ENCODE measurements around the gene HSD17B12.

DNA sequence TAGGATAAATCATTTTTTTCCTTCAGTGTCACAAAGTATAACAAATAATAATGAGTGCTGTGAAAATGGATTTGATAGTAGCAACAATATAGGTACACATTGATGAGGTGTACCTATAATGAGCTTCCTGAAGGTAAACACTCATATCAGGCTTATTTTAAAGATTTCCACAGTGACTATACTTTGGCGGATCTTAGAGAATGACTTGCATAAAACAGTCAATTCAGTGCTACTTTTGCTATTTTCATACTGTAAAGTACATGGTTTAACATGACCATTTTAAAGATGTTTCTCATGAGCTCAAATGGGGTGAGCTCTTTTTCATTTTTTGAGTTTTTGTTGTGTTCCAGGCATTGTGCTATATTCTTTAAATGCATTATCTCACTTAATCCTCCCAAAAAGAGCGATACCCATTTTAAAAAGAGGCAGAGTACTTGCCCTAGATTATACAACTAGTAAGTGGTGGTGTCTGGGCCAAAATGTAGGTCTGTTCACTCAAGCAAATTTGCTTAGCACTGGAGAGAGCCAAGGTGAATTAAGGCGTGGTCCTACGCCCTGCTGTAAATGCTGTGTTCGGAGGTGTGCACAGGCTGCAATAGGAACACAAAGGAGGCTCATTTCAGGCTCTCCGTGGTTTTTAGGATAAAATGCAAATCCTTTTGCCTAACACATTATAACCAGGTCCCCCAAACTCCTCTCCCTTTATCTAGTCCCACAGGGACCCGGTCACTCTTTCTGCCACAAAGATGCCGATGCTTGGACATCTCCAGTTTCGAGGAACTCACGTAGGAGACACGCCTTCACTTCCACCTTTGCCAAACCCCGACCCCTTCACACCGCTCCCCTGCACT lies 199.5 kb downstream of the HSD17B12 start:
- TF ChIP-seq POLR2A (IDR thresholded peaks at IDR 0.05; ENCODE audit: low read length) (no peak), GATA1 (IDR thresholded peaks at IDR 0.05; ENCODE audit: low read depth, low read length) (no peak)

Measured in erythroblast (primary cell).